Measurements from ENCODE around the gene DCST2.

Gene DCST2

GRCh38 chr1:155033524-155033923 lies at the start of gene DCST2, which contains the start of gene DCST1:
DCST2 (minus strand) TSS chr1:155033781; CDS start chr1:155033701, 80 bp downstream.
DCST1 (plus strand) TSS chr1:155033824; CDS start chr1:155034037, 213 bp downstream.
- DNase-seq = no peak

GRCh38 chr1:155083052-155083541 lies 49.5 kb upstream of the DCST2 start:
- DNase-seq = no peak

- DNase-seq = no peak
Measured at GRCh38 chr1:155082301-155083051, 48.9 kb upstream of the DCST2 start.

GRCh38 chr1:155081472-155082300 lies 48.1 kb upstream of the DCST2 start:
- no peak for DNase-seq

- DNase-seq = no peak
Measured at GRCh38 chr1:155080312-155081228, 47.0 kb upstream of the DCST2 start.

GRCh38 chr1:155079487-155080311 lies 46.1 kb upstream of the DCST2 start:
- DNase-seq = no peak

GRCh38 chr1:155079210-155079486 lies 45.6 kb upstream of the DCST2 start:
- no peak for DNase-seq

GRCh38 chr1:155078469-155079209 lies 45.1 kb upstream of the DCST2 start, which contains the start of gene EFNA3:
EFNA3 (plus strand) TSS chr1:155078837; CDS start chr1:155078942, 105 bp downstream.
- DNase-seq = no peak

GRCh38 chr1:155077758-155078445 lies 44.3 kb upstream of the DCST2 start:
- DNase-seq = no peak

GRCh38 chr1:155077346-155077745 lies 43.8 kb upstream of the DCST2 start:
- no peak for DNase-seq

GRCh38 chr1:155076371-155076770 lies 42.8 kb upstream of the DCST2 start:
- no peak for DNase-seq

- DNase-seq = no peak
Measured at GRCh38 chr1:155075535-155075934, 42.0 kb upstream of the DCST2 start.

- no peak for DNase-seq
Measured at GRCh38 chr1:155073377-155074242, 40.0 kb upstream of the DCST2 start.

- DNase-seq = no peak
Measured at GRCh38 chr1:155072531-155073289, 39.1 kb upstream of the DCST2 start.

- DNase-seq = no peak
Measured at GRCh38 chr1:155071701-155072100, 38.1 kb upstream of the DCST2 start.

GRCh38 chr1:155070721-155071569 lies 37.4 kb upstream of the DCST2 start:
- peak in 1 of 2 experiments; percentile 25 for DNase-seq

GRCh38 chr1:155070158-155070621 lies 36.6 kb upstream of the DCST2 start:
- DNase-seq = no peak
